ENCODE data around the gene MICALL2. TPM values are rescaled to one million over a fixed set of nuclear protein-coding genes. Genes with fewer than 3 reads are reported as not detected.

MICALL2 gene
- total RNA-seq, 4 donors from 2014 or later, result 67.6 to 181 (median 97.0) TPM

GRCh38 chr7:1426474-1426873, 32.8 kb downstream of the MICALL2 start:
- in situ Hi-C loops (cut with MboI; ENCODE audit: low pct_ligation_motif_present in 1 of 4, low pct_unique_long_range_greater_than_20kb in 1 of 4, low sequenced_read_pairs in 3 of 4) (no loop called here), intact Hi-C loops (cut with DNase I; ENCODE audit: low total_unique reads) (no loop called here)
- no peak for DNase-seq
- Histone ChIP-seq H3K27ac (no peak overlapping the region), H3K36me3 (no peaks in the 10 kb centered on the region), H3K4me1 (no peaks in the 10 kb centered on the region), H3K9me3 (no peaks in the 10 kb centered on the region), H3K4me3 (no peak overlapping the region), H3K27me3 (peaks cover 60% of the 10 kb centered on the region)
- TF ChIP-seq POLR2A (IDR thresholded peaks at IDR 0.05), result no peak
- TF ChIP-seq POLR2AphosphoS5 (IDR thresholded peaks at IDR 0.05), result no peak
- no peak for TF ChIP-seq EP300 (IDR thresholded peaks at IDR 0.05; ENCODE audit: low read depth)
- no peak for TF ChIP-seq CTCF (IDR thresholded peaks at IDR 0.05)
- WGBS, 2 donors (ENCODE audit: low coverage in 1 of 2), result 85 to 86% methylated on average over 15 of the region's 15 CpGs

GRCh38 chr7:1425292-1426136, 33.8 kb downstream of the MICALL2 start:
- peaks cover 57% of the 10 kb centered on the region for H3K27me3 ChIP-seq
- in situ Hi-C loops (cut with MboI; ENCODE audit: low pct_ligation_motif_present in 1 of 4, low pct_unique_long_range_greater_than_20kb in 1 of 4, low sequenced_read_pairs in 3 of 4), result no loop called here

GRCh38 chr7:1424041-1424440, 35.2 kb downstream of the MICALL2 start:
- Histone ChIP-seq H3K36me3 (no peaks in the 10 kb centered on the region), H3K27me3 (peaks cover 44% of the 10 kb centered on the region), H3K27ac (no peak overlapping the region), H3K9me3 (no peaks in the 10 kb centered on the region), H3K4me1 (no peaks in the 10 kb centered on the region), H3K4me3 (no peak overlapping the region)
- TF ChIP-seq POLR2A (IDR thresholded peaks at IDR 0.05) (no peak), EP300 (IDR thresholded peaks at IDR 0.05; ENCODE audit: low read depth) (no peak), POLR2AphosphoS5 (IDR thresholded peaks at IDR 0.05) (no peak), CTCF (IDR thresholded peaks at IDR 0.05) (no peak)
- WGBS, 2 donors (ENCODE audit: low coverage in 1 of 2), result 60 to 77% methylated on average over 1 to 12 of the region's 12 CpGs
- DNase-seq, result no peak
- intact Hi-C loops (cut with DNase I; ENCODE audit: low total_unique reads) (no loop called here), in situ Hi-C loops (cut with MboI; ENCODE audit: low pct_ligation_motif_present in 1 of 4, low pct_unique_long_range_greater_than_20kb in 1 of 4, low sequenced_read_pairs in 3 of 4) (no loop called here)

More at GRCh38 chr7:1425292-1426136, 33.8 kb downstream of the MICALL2 start:
- no peak for TF ChIP-seq POLR2AphosphoS5 (IDR thresholded peaks at IDR 0.05)
- WGBS, 2 donors (ENCODE audit: low coverage in 1 of 2), result 69 to 72% methylated on average over 7 to 18 of the region's 18 CpGs
- Histone ChIP-seq H3K36me3 (no peaks in the 10 kb centered on the region), H3K27ac (no peak overlapping the region), H3K4me1 (no peaks in the 10 kb centered on the region), H3K9me3 (no peaks in the 10 kb centered on the region), H3K4me3 (no peak overlapping the region)
- intact Hi-C loops (cut with DNase I; ENCODE audit: low total_unique reads), result no loop called here
- no peak for DNase-seq

GRCh38 chr7:1423264-1423811, 35.9 kb downstream of the MICALL2 start:
- H3K36me3 ChIP-seq, result no peaks in the 10 kb centered on the region
- in situ Hi-C loops (cut with MboI; ENCODE audit: low pct_ligation_motif_present in 1 of 4, low pct_unique_long_range_greater_than_20kb in 1 of 4, low sequenced_read_pairs in 3 of 4) (no loop called here), intact Hi-C loops (cut with DNase I; ENCODE audit: low total_unique reads) (no loop called here)
- H3K27me3 ChIP-seq, result peaks cover 45% of the 10 kb centered on the region
- H3K27ac ChIP-seq, result no peak overlapping the region
- no peaks in the 10 kb centered on the region for H3K9me3 ChIP-seq
- no peak for TF ChIP-seq CTCF (IDR thresholded peaks at IDR 0.05)
- no peak for TF ChIP-seq POLR2AphosphoS5 (IDR thresholded peaks at IDR 0.05)
- H3K4me1 ChIP-seq, result no peaks in the 10 kb centered on the region
- H3K4me3 ChIP-seq, result no peak overlapping the region
- DNase-seq, result no peak
- WGBS, 2 donors (ENCODE audit: low coverage in 1 of 2), result 59 to 100% methylated on average over 1 to 5 of the region's 5 CpGs
